Esophagus muscularis mucosa (tissue), 4 donors: Measurements from ENCODE around the gene ZNF101. TPM values are rescaled to one million over a fixed set of nuclear protein-coding genes. Genes with fewer than 3 reads are reported as not detected.

Experiments used
- DNase-seq: peaks from one replicate; pipeline ENCODE4 v3.0.0-alpha.2; 2017; ENCODE audit errors: extremely low spot score
- H3K27ac ChIP-seq, 4 donors: fragments of 200-600 bp; sonication (generic); replicated peaks in 1 of 4; 1 replicate in 3 of 4; 2 replicates in 1 of 4; pipeline ENCODE4 v1.5.1; 2016 to 2019; ENCODE audit warnings: mild to moderate bottlenecking in 1 of 4
- H3K27me3 ChIP-seq, 4 donors: fragments of 200-600 bp; sonication (generic); one replicate each; pipeline versions ENCODE4 v1.5.1 to v1.6.0; 2016 to 2019
- H3K36me3 ChIP-seq, 4 donors: fragments of 200-600 bp; sonication (generic); one replicate each; pipeline ENCODE4 v1.5.1; 2016 to 2019
- H3K4me1 ChIP-seq, 4 donors: fragments of 200-600 bp; sonication (generic); one replicate each; pipeline ENCODE4 v1.5.1; 2016 to 2019
- H3K4me3 ChIP-seq, 4 donors: fragments of 200-600 bp; sonication (generic); 1 replicate in 2 of 4; 2 replicates in 2 of 4; pipeline ENCODE4 v1.5.1; 2016 to 2019; ENCODE audit warnings: mild to moderate bottlenecking in 4 of 4, moderate library complexity in 1 of 4
- H3K9me3 ChIP-seq, 4 donors: fragments of 200-600 bp; sonication (generic); 1 replicate in 3 of 4; 2 replicates in 1 of 4; pipeline ENCODE4 v1.5.1; 2016 to 2019
- EP300 ChIP-seq: sonication (generic); formaldehyde crosslinking; IDR thresholded peaks from one replicate; pipeline ENCODE4 v1.6.1; 2017; ENCODE audit warnings: antibody characterized with exemption
- POLR2A ChIP-seq: fragments of 450-650 bp; IDR thresholded peaks from one replicate; pipeline ENCODE4 v1.6.1; 2017; ENCODE audit warnings: antibody characterized with exemption, moderate library complexity, mild to moderate bottlenecking, low read depth
- POLR2AphosphoS5 ChIP-seq, 2 donors: sonication (generic); formaldehyde crosslinking; IDR thresholded peaks; one replicate each; pipeline ENCODE4 v1.6.1; 2017; ENCODE audit warnings: antibody characterized with exemption in 2 of 2
- WGBS: methylation state at CpG from one replicate; pipeline ENCODE4 v1.1.5; 2018; 5-methylcytosine and 5-hydroxymethylcytosine counted together
- intact Hi-C: fragments of 100-400 bp; cut with DNase I; formaldehyde crosslinking; loops from one replicate; pipeline ENCODE4 v1.15.1; 2023
- small RNA-seq, 3 donors: library from RNA; depleted of rRNA; stranded (forward); fragments of <200 nt; gene quantifications; one replicate each; pipeline ENCODE3, GENCODE V24; 2016
- total RNA-seq, 4 donors: library from RNA; depleted of rRNA; stranded (reverse); fragments of >200 nt; gene quantifications; one replicate each; pipeline versions ENCODE4 v1.1.0 to v1.2.1, GENCODE V29; 2016
- TF ChIP-seq, protein P1 (sequence below), 3 experiments: fragments of 200-600 bp in 2 of 3; fragments of 450-650 bp in 1 of 3; sonication (generic) in 2 of 3; IDR thresholded peaks; one replicate each; pipeline ENCODE4 v1.5.1; 2017 to 2019; ENCODE audit warnings: antibody characterized with exemption in 3 of 3, mild to moderate bottlenecking in 2 of 3, moderate library complexity in 1 of 3

ZNF101 gene
- total RNA-seq, 4 donors from 2014 or later = 4.5 to 7.1 (median 5.7) TPM

DNA sequence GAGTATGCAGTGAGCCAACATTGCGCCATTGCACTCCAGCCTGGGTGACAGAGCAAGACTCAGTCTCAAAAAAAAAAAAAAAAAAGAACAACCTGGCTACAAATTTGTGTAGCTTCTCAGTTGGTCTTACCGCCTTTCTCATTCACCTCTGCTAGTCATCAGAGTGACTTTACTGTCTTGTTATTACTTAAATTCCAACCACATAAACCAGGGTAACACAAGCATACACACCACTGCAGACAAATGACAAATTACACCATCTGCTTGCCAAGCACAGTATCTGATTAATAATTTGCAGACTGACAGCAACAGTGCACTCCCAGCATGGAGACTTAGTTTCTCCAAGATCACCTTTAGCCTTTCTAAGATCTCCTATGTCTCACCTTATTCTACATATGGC is 53.3 kb downstream of the ZNF101 start:
- no peak for DNase-seq
- H3K4me3 ChIP-seq = no peak overlapping the region
- H3K27me3 ChIP-seq = no peaks in the 10 kb centered on the region
- intact Hi-C loops = no loop called here
- WGBS = 98% methylated on average over 2 of the region's 2 CpGs
- H3K36me3 ChIP-seq = peaks cover 4 to 15% (median 13%) of the 10 kb centered on the region in 4 donors
- no peak overlapping the region for H3K27ac ChIP-seq
- no peaks in the 10 kb centered on the region for H3K4me1 ChIP-seq
- TF ChIP-seq POLR2AphosphoS5 (IDR thresholded peaks at IDR 0.05) (no peak), EP300 (no peak), POLR2A (no peak)
- TF ChIP-seq, protein P1, sequence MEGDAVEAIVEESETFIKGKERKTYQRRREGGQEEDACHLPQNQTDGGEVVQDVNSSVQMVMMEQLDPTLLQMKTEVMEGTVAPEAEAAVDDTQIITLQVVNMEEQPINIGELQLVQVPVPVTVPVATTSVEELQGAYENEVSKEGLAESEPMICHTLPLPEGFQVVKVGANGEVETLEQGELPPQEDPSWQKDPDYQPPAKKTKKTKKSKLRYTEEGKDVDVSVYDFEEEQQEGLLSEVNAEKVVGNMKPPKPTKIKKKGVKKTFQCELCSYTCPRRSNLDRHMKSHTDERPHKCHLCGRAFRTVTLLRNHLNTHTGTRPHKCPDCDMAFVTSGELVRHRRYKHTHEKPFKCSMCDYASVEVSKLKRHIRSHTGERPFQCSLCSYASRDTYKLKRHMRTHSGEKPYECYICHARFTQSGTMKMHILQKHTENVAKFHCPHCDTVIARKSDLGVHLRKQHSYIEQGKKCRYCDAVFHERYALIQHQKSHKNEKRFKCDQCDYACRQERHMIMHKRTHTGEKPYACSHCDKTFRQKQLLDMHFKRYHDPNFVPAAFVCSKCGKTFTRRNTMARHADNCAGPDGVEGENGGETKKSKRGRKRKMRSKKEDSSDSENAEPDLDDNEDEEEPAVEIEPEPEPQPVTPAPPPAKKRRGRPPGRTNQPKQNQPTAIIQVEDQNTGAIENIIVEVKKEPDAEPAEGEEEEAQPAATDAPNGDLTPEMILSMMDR (IDR thresholded peaks at IDR 0.05) = no peak
- H3K9me3 ChIP-seq = peaks cover 17 to 80% (median 66%) of the 10 kb centered on the region in 4 donors

DNA sequence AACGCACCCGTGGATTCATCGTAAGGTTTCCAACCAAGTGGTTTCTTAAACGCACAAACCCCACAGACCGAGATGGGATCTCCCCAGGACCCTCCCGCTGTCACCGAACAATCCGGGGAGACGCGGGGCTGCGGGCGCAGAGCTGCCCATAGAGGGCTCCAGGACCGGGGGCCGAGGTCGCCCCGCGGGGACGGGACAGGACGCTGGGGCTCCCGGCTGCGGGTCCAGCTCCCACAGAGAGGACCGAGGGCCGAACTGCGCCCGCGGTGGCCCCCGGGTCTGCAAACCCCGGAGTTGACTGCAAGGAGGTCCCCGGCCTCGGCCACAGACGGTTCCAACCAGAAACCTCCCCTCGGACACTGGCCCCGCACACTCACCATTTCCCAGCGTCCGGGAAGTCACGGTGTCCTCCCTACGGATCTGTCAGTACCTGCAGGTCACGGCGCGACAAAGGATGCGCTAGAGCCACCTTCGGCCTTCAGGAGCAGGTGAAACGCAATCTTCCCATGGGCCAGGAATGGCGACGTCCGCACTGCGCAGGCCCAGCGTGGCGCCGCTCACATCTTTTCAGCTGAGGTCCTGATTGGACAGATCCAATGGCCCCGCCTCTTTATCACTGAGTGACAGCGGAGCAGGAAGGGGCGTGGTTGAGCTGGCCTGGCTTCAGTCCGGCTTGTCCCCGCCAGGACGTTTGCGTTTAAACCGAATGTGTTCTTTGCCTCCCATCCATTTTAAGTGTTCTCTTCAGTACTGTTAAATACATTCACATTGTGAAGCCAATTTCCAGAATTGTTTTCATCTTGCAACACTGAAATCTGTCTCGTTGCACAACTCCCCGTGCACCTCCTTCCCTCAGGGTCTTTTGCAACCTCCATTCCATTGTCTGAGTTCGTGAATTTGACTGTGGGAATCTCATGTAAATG is 64.2 kb downstream of the ZNF101 start, which contains the start of gene ZNF14:
Gene ZNF14, minus strand, starts transcription at position 534 of the 923 bp plus-strand sequence. Its CDS starts 154 bp downstream, at position 380.
- TF ChIP-seq EP300 = no peak
- TF ChIP-seq, protein P1 (IDR thresholded peaks at IDR 0.05) = peak in 1 of 3 experiments; percentile 25
- TF ChIP-seq POLR2AphosphoS5 (IDR thresholded peaks at IDR 0.05) = peak; percentile 97 to 98
- Histone ChIP-seq H3K27ac (peak within 1 kb of the TSS; percentile 78 to 82 (median 80)), H3K27me3 (no peaks in the 10 kb centered on the region), H3K4me1 (peaks cover 0 to 24% (median 16%) of the 10 kb centered on the region in 4 donors), H3K36me3 (peaks cover 4 to 22% (median 9%) of the 10 kb centered on the region in 4 donors), H3K9me3 (peaks cover 0 to 21% (median 14%) of the 10 kb centered on the region in 4 donors), H3K4me3 (peak within 1 kb of the TSS; percentile 69 to 93 (median 88))
- WGBS = 2% methylated on average over 25 of the region's 61 CpGs
- DNase-seq = peak; percentile 98
- intact Hi-C loops = loop anchor here (5.0 kb wide), 2 partner anchors 61 to 89 kb away; partner anchors contain the start of gene ZNF506

Small RNA genes lying within 50 kb of the gene (small RNA-seq; reads per million reads assigned to genes)
- gene AC011458.2 = 0 reads per million in 3 donors

Other genes with a start within 250 kb of the ZNF101 start
- gene TSSK6, start 153.3 kb upstream of the ZNF101 start, total RNA-seq = 1 to 10 TPM in 3 of 4 donors, under 1 TPM in 1; 0.33 to 3.7 (median 1.5) TPM
- 100 to 1,000 TPM in 2 of 4 donors, 10 to 100 TPM in 2; 75.0 to 186 (median 141) TPM for gene NDUFA13, start 152.6 kb upstream of the ZNF101 start, total RNA-seq
- 1 to 10 TPM; 1.2 to 3.3 (median 2.8) TPM for gene YJEFN3, start 139.9 kb upstream of the ZNF101 start, total RNA-seq
- gene CILP2, start 130.6 kb upstream of the ZNF101 start, total RNA-seq = under 1 TPM; 0.13 to 0.52 (median 0.29) TPM
- gene PBX4, start 50.2 kb upstream of the ZNF101 start, total RNA-seq = 1 to 10 TPM in 1 of 4 donors, under 1 TPM in 2, not detected in 1; 0.66 to 3.7 (median 0.98) TPM
- gene LPAR2, start 40.6 kb upstream of the ZNF101 start, total RNA-seq = 1 to 10 TPM in 2 of 4 donors, under 1 TPM in 2; 0.69 to 2.7 (median 1.0) TPM
- 10 to 100 TPM in 1 of 4 donors, 1 to 10 TPM in 3; 6.9 to 15.9 (median 7.5) TPM for gene GMIP, start 25.2 kb upstream of the ZNF101 start, total RNA-seq
- 100 to 1,000 TPM in 1 of 4 donors, 10 to 100 TPM in 3; 59.3 to 104 (median 81.7) TPM for gene ATP13A1, start 5.2 kb upstream of the ZNF101 start, total RNA-seq
- gene ZNF14, start 64.3 kb downstream of the ZNF101 start, total RNA-seq = 1 to 10 TPM; 5.1 to 7.9 (median 6.2) TPM
- 10 to 100 TPM; 18.5 to 24.1 (median 20.6) TPM for gene ZNF506, start 152.9 kb downstream of the ZNF101 start, total RNA-seq
- 1 to 10 TPM; 5.1 to 7.1 (median 6.1) TPM for gene ZNF253, start 197.0 kb downstream of the ZNF101 start, total RNA-seq
- 1 to 10 TPM; 1.2 to 4.1 (median 2.1) TPM for gene ZNF93, start 232.1 kb downstream of the ZNF101 start, total RNA-seq